Loucy (cell line): ENCODE data around the gene ANKZF1.

Experiments used
- EZH2phosphoT487 ChIP-seq: fragments of 200-600 bp; IDR thresholded peaks from 2 replicates; pipeline ENCODE4 v1.6.1; 2018; ENCODE audit warnings: antibody characterized with exemption, mild to moderate bottlenecking, moderate library complexity, borderline replicate concordance
- TF ChIP-seq, protein P1 (sequence below): fragments of 200-600 bp; sonication (generic); conservative IDR thresholded peaks from 2 replicates; pipeline ENCODE4 v1.5.1; 2014; ENCODE audit warnings: mild to moderate bottlenecking, antibody characterized with exemption, low read length

DNA sequence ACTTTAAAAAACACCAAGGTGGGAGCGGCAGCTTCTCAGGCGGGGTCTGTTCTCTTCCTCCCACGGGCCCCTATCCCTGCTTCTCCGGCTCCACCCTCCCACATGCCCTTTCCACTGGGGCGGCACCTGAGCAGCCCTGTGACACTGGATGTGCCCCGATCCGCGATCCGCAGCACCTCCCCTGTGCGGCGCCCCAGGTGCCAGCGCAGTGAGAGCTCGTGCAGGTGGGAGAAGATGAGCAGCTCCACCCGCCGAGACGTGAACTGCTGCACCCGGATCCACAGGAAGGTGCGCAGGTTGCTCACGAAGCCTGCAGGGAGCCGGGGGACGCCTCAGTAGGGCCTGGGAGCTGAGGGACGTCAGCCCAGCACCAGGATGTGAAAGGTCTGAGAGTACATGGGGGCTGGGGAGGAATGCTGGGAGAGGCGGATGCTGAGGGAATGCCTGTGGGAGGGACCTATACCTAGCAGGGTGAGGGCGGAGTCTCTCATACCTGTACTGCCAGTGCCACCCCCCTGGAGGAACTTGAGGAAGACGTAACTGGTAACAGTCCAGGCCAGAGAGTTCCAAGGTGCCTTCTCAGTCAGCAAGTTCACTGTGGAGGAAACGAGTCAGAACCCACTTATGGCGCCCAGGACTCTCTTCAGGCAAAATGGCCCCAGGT lies 13.6 kb upstream of the ANKZF1 start:
- TF ChIP-seq, protein P1, sequence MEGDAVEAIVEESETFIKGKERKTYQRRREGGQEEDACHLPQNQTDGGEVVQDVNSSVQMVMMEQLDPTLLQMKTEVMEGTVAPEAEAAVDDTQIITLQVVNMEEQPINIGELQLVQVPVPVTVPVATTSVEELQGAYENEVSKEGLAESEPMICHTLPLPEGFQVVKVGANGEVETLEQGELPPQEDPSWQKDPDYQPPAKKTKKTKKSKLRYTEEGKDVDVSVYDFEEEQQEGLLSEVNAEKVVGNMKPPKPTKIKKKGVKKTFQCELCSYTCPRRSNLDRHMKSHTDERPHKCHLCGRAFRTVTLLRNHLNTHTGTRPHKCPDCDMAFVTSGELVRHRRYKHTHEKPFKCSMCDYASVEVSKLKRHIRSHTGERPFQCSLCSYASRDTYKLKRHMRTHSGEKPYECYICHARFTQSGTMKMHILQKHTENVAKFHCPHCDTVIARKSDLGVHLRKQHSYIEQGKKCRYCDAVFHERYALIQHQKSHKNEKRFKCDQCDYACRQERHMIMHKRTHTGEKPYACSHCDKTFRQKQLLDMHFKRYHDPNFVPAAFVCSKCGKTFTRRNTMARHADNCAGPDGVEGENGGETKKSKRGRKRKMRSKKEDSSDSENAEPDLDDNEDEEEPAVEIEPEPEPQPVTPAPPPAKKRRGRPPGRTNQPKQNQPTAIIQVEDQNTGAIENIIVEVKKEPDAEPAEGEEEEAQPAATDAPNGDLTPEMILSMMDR, result no peak
- no peak for TF ChIP-seq EZH2phosphoT487
